Peyer's patch (tissue), 4 donors: Measurements from ENCODE around the gene WWTR1.

Experiments
- POLR2A ChIP-seq, 2 donors: fragments of 450-650 bp; IDR thresholded peaks; one replicate each; pipeline ENCODE4 v1.5.1; 2017; ENCODE audit warnings: antibody characterized with exemption in 2 of 2, mild to moderate bottlenecking in 2 of 2, moderate library complexity in 2 of 2
- TF ChIP-seq, protein P1 (sequence below), 6 experiments: fragments of 450-650 bp in 4 of 6; fragments of 200-600 bp in 2 of 6; sonication (generic) in 1 of 6; IDR thresholded peaks; one replicate each; pipeline ENCODE4 v1.5.1; 2017 to 2019; ENCODE audit warnings: antibody characterized with exemption in 6 of 6, mild to moderate bottlenecking in 3 of 6, moderate library complexity in 1 of 6

DNA sequence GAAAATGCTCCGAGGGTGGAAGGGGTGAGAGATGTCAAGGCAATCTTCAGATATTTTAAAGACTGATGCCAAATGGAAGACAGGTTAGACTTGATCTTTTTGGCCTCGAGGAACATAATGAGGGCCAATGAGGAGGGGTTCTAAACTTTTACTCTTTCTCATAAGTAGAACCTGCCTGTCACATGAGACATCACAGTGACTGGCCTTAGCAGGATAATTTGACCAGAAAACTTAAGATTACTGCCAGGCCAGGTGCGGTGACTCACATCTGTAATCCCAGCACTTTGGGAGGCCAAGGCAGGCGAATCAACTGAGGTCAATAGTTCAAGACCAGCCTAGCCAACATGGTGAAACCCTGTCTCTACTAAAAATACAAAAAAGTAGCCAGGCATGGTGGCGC, 171.1 kb downstream of the WWTR1 start:
- TF ChIP-seq, protein P1, sequence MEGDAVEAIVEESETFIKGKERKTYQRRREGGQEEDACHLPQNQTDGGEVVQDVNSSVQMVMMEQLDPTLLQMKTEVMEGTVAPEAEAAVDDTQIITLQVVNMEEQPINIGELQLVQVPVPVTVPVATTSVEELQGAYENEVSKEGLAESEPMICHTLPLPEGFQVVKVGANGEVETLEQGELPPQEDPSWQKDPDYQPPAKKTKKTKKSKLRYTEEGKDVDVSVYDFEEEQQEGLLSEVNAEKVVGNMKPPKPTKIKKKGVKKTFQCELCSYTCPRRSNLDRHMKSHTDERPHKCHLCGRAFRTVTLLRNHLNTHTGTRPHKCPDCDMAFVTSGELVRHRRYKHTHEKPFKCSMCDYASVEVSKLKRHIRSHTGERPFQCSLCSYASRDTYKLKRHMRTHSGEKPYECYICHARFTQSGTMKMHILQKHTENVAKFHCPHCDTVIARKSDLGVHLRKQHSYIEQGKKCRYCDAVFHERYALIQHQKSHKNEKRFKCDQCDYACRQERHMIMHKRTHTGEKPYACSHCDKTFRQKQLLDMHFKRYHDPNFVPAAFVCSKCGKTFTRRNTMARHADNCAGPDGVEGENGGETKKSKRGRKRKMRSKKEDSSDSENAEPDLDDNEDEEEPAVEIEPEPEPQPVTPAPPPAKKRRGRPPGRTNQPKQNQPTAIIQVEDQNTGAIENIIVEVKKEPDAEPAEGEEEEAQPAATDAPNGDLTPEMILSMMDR (IDR thresholded peaks at IDR 0.05): no peak
- no peak for TF ChIP-seq POLR2A (IDR thresholded peaks at IDR 0.05)
